Erythroblast (primary cell): ENCODE measurements around the gene NAPSA.

Experiments used
- GATA1 ChIP-seq: IDR thresholded peaks from 2 replicates; pipeline ENCODE4 v1.6.1; 2011; ENCODE audit warnings: low read depth, mild to moderate bottlenecking, control low read depth, low read length, moderate library complexity
- POLR2A ChIP-seq: IDR thresholded peaks from 2 replicates; pipeline ENCODE4 v1.6.1; 2011; ENCODE audit warnings: mild to moderate bottlenecking, low read length

- TF ChIP-seq POLR2A, result no peak
- no peak for TF ChIP-seq GATA1
Measured at GRCh38 chr19:50332244-50333038, 33.0 kb downstream of the NAPSA start.
